Measurements from ENCODE around the gene MAGEL2.

DNA sequence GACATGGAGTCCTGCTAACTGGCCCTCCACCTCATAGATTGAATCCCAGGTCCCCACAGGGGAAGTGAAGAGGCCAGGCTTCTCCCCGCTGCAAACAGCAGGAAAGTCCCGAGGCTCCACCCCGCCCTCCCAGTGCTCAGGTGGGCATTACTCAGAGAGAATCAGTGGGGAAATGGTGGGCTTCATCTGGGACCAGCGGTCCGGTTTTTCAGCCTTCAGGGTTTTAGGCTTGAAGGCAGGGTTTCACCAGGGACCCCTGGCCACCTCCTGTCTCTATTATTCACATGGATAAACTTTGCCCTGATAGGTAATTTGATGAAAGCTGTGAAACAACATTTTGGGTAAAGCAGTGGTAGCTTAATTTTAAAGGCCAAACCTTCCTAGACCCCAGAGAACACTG is 50.9 kb downstream of the MAGEL2 start:
- TF ChIP-seq, protein P1, sequence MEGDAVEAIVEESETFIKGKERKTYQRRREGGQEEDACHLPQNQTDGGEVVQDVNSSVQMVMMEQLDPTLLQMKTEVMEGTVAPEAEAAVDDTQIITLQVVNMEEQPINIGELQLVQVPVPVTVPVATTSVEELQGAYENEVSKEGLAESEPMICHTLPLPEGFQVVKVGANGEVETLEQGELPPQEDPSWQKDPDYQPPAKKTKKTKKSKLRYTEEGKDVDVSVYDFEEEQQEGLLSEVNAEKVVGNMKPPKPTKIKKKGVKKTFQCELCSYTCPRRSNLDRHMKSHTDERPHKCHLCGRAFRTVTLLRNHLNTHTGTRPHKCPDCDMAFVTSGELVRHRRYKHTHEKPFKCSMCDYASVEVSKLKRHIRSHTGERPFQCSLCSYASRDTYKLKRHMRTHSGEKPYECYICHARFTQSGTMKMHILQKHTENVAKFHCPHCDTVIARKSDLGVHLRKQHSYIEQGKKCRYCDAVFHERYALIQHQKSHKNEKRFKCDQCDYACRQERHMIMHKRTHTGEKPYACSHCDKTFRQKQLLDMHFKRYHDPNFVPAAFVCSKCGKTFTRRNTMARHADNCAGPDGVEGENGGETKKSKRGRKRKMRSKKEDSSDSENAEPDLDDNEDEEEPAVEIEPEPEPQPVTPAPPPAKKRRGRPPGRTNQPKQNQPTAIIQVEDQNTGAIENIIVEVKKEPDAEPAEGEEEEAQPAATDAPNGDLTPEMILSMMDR (IDR thresholded peaks at IDR 0.05; ENCODE audit: control extremely low read depth in 1 of 3, insufficient read depth in 1 of 3, low read depth in 1 of 3, low read length in 3 of 3), result no peak
- TF ChIP-seq JUND (IDR thresholded peaks at IDR 0.05; ENCODE audit: low read length), result no peak
- TF ChIP-seq GABPA (IDR thresholded peaks at IDR 0.05; ENCODE audit: borderline replicate concordance, insufficient read depth, low read length), result no peak
- TF ChIP-seq EZH2 (IDR thresholded peaks at IDR 0.05; ENCODE audit: low read depth, low read length, severe bottlenecking), result no peak
- TF ChIP-seq POLR2AphosphoS5 (IDR thresholded peaks at IDR 0.05; ENCODE audit: low read depth, low read length), result no peak
- TF ChIP-seq ZNF274 (IDR thresholded peaks at IDR 0.05; ENCODE audit: borderline replicate concordance, extremely low read depth, low read length), result no peak
- TF ChIP-seq, protein P2, sequence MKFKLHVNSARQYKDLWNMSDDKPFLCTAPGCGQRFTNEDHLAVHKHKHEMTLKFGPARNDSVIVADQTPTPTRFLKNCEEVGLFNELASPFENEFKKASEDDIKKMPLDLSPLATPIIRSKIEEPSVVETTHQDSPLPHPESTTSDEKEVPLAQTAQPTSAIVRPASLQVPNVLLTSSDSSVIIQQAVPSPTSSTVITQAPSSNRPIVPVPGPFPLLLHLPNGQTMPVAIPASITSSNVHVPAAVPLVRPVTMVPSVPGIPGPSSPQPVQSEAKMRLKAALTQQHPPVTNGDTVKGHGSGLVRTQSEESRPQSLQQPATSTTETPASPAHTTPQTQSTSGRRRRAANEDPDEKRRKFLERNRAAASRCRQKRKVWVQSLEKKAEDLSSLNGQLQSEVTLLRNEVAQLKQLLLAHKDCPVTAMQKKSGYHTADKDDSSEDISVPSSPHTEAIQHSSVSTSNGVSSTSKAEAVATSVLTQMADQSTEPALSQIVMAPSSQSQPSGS (IDR thresholded peaks at IDR 0.05; ENCODE audit: low read length), result no peak
- TF ChIP-seq PHF8 (conservative IDR thresholded peaks at IDR 0.05; ENCODE audit: low read depth, low read length), result no peak
- TF ChIP-seq KDM1A (IDR thresholded peaks at IDR 0.05; ENCODE audit: borderline replicate concordance, low read length), result no peak
- no peak for TF ChIP-seq NRF1 (IDR thresholded peaks at IDR 0.05; ENCODE audit: low read depth, low read length)
- TF ChIP-seq TAF7 (optimal IDR thresholded peaks at IDR 0.05; ENCODE audit: borderline replicate concordance, low read depth, low read length), result no peak
- TF ChIP-seq JUN (IDR thresholded peaks at IDR 0.05; ENCODE audit: low read depth, low read length), result no peak
